Breast epithelium (tissue), 3 donors: ENCODE measurements around the gene PALLD.

Experiments used
- CTCF ChIP-seq, 3 donors: fragments of 450-650 bp; IDR thresholded peaks; one replicate each; pipeline ENCODE4 v1.5.1; 2016 to 2017; ENCODE audit warnings: antibody characterized with exemption in 3 of 3, mild to moderate bottlenecking in 3 of 3, moderate library complexity in 3 of 3
- POLR2AphosphoS5 ChIP-seq, 3 donors: sonication (generic); formaldehyde crosslinking; IDR thresholded peaks; one replicate each; pipeline ENCODE4 v1.6.1; 2017; ENCODE audit warnings: antibody characterized with exemption in 3 of 3

GRCh38 chr4:168852933-168853713 is 356.3 kb downstream of the PALLD start:
- TF ChIP-seq CTCF (IDR thresholded peaks at IDR 0.05) (no peak), POLR2AphosphoS5 (IDR thresholded peaks at IDR 0.05) (no peak)
